GM12878 (cell line): Measurements from ENCODE around the gene KLF3. TPM values are rescaled to one million over a fixed set of nuclear protein-coding genes. Genes with fewer than 3 reads are reported as not detected.

Experiments used
- CTCF ChIP-seq, 3 experiments: IDR thresholded peaks in 2 of 3; conservative IDR thresholded peaks in 1 of 3; 2 replicates each; pipeline ENCODE4 v1.5.1; 2011; ENCODE audit warnings: low read depth in 3 of 3, low read length in 3 of 3, mild to moderate bottlenecking in 3 of 3, control low read depth in 2 of 3, moderate library complexity in 2 of 3, inconsistent platforms in 1 of 3, mixed read lengths in 1 of 3; ENCODE audit not compliant: control insufficient read depth in 2 of 3, insufficient read depth in 1 of 3; ENCODE audit errors: extremely low read depth in 1 of 3
- JUNB ChIP-seq: IDR thresholded peaks from 2 replicates; pipeline ENCODE4 v1.6.1; 2016; ENCODE audit warnings: antibody characterized with exemption, mild to moderate bottlenecking
- RAD21 ChIP-seq: IDR thresholded peaks from 2 replicates; pipeline ENCODE4 v1.6.1; 2011; ENCODE audit warnings: mild to moderate bottlenecking, low read depth, low read length, moderate library complexity; ENCODE audit not compliant: insufficient read depth
- ZBTB4 ChIP-seq: fragments of 450-650 bp; formaldehyde crosslinking; IDR thresholded peaks from 2 replicates; pipeline ENCODE4 v1.4.0; 2022; ENCODE audit warnings: mild to moderate bottlenecking, moderate library complexity
- polyA plus RNA-seq, 11 experiments: library from polyadenylated mRNA; depleted of rRNA in 4 of 11; unstranded in 6 of 11; stranded (reverse) in 5 of 11; fragments of >200 nt; fragmentation: Nextera tagmentation in 4 of 11; fragmentation: Illumina TruSeq in 1 of 11; extraction: Ambion mirVana in 4 of 11; extraction: Trizol in 1 of 11; gene quantifications; 1 replicate in 1 of 11; 2 replicates in 10 of 11; pipeline versions ENCODE4 v1.2.1 to v1.2.3, GENCODE V29; 2011 to 2016; ENCODE audit warnings: inconsistent platforms in 2 of 11, missing spikeins in 2 of 11, low read depth in 1 of 11
- total RNA-seq, 4 experiments: library from RNA; depleted of rRNA in 3 of 4; stranded (reverse); fragments of >200 nt in 3 of 4; fragmentation: Illumina TruSeq in 1 of 4; extraction: Trizol in 1 of 4; gene quantifications; 2 replicates each; pipeline versions ENCODE4 v1.2.1 to v1.2.3, GENCODE V29; 2013 to 2021

The KLF3 gene
- total and polyA plus RNA-seq, 10 of the 15 experiments (the other 5 are each of a cell fraction or from before 2014, with no cell fraction given) = 1.4 to 5.8 (median 2.1) TPM

- TF ChIP-seq CTCF (IDR thresholded peaks at IDR 0.05 in 2 of 3, conservative IDR thresholded peaks at IDR 0.05 in 1 of 3; ENCODE audit: control insufficient read depth in 2 of 3, extremely low read depth in 1 of 3, insufficient read depth in 1 of 3, low read depth in 3 of 3, low read length in 3 of 3) (no peak), RAD21 (no peak), JUNB (no peak), ZBTB4 (no peak)
These were observed 754 bp upstream of the KLF3 start (continued) for GRCh38 chr4:38663090-38663800.
